Measurements from ENCODE around the gene BLOC1S4. TPM values are rescaled to one million over a fixed set of nuclear protein-coding genes. Genes with fewer than 3 reads are reported as not detected.

Gene BLOC1S4
- total RNA-seq, 4 donors from 2014 or later: 1.00 to 18.8 (median 12.4) TPM

DNA sequence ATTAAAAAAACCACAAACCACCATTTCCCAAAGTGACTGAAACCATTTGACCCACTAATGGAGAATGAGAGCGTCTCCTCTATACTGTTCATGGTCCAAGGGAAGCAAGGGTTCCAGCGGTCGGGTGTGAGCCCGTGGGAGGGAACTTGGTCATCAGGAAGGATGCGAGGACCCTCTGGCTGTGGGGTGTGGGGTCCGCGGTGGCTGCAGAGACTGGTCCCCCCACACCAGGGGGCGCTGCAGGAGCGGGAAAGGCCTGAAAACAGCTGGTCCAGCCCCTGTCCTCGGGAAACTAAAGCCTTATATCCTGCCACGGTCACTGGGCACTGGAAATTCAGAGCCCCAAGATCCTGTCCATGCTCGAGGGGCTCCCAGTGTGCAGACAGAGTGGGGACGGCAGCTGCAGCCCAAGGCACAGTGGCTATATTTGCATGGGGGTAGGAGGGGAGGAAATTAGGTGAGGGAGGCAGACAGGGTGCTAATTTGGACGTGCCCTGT lies 4.3 kb downstream of the BLOC1S4 start:
- Histone ChIP-seq H3K27ac (no peak overlapping the region), H3K36me3 (no peaks in the 10 kb centered on the region), H3K4me3 (no peak overlapping the region), H3K27me3 (no peaks in the 10 kb centered on the region), H3K4me1 (peaks cover 4 to 25% (median 12%) of the 10 kb centered on the region in 4 donors), H3K9me3 (no peaks in the 10 kb centered on the region)
- WGBS, 2 donors (ENCODE audit: low coverage in 1 of 2): 0 to 5% methylated on average over 4 to 14 of the region's 14 CpGs
- intact Hi-C loops (cut with DNase I; ENCODE audit: low total_unique reads): loop anchor here (5.0 kb wide), 2 partner anchors 62 to 352 kb away; partner anchors contain the start of gene KIAA0232
- TF ChIP-seq EP300 (IDR thresholded peaks at IDR 0.05; ENCODE audit: low read depth) (no peak), POLR2A (IDR thresholded peaks at IDR 0.05) (no peak), POLR2AphosphoS5 (IDR thresholded peaks at IDR 0.05) (no peak)
- TF ChIP-seq, protein P1, sequence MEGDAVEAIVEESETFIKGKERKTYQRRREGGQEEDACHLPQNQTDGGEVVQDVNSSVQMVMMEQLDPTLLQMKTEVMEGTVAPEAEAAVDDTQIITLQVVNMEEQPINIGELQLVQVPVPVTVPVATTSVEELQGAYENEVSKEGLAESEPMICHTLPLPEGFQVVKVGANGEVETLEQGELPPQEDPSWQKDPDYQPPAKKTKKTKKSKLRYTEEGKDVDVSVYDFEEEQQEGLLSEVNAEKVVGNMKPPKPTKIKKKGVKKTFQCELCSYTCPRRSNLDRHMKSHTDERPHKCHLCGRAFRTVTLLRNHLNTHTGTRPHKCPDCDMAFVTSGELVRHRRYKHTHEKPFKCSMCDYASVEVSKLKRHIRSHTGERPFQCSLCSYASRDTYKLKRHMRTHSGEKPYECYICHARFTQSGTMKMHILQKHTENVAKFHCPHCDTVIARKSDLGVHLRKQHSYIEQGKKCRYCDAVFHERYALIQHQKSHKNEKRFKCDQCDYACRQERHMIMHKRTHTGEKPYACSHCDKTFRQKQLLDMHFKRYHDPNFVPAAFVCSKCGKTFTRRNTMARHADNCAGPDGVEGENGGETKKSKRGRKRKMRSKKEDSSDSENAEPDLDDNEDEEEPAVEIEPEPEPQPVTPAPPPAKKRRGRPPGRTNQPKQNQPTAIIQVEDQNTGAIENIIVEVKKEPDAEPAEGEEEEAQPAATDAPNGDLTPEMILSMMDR (IDR thresholded peaks at IDR 0.05): peak; percentile 91 to 98 (median 96)
- DNase-seq: peak; percentile 87
- in situ Hi-C loops (cut with MboI; ENCODE audit: low pct_ligation_motif_present in 1 of 4, low pct_unique_long_range_greater_than_20kb in 1 of 4, low sequenced_read_pairs in 3 of 4): loop anchor here in 3 of 4 donors (10.0 to 25.0 kb wide), 4 partner anchors 165 to 355 kb away; partner anchors contain the start of gene GRPEL1 (in 1 of the 3)

DNA sequence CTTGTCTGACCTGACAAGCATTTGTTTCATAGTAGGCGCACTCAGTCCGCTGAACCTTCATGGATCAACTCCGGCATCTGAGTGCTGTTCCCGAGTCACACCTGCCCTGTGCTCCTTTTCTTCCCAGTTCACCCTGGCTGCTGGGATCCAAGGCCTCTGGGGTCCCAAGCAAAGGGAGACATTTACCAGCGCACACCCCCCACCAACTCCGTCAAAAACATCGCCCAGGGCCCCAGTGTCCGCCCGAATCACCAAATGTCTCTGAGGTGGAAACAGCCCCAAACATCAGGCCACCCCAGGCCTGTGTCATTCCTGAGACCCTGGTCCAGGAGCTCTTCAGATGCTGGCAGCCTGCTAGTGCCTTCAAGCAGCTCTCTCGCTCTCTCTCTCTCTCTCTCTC lies 5.1 kb downstream of the BLOC1S4 start:
- peaks cover 4 to 21% (median 12%) of the 10 kb centered on the region in 4 donors for H3K4me1 ChIP-seq
- no peak for DNase-seq
- no peak for TF ChIP-seq POLR2AphosphoS5 (IDR thresholded peaks at IDR 0.05)
- H3K9me3 ChIP-seq: no peaks in the 10 kb centered on the region
- H3K4me3 ChIP-seq: no peak overlapping the region
- no peaks in the 10 kb centered on the region for H3K36me3 ChIP-seq
- H3K27ac ChIP-seq: no peak overlapping the region
- WGBS, 2 donors (ENCODE audit: low coverage in 1 of 2): 96 to 100% methylated on average over 1 to 10 of the region's 10 CpGs
- H3K27me3 ChIP-seq: no peaks in the 10 kb centered on the region
- intact Hi-C loops (cut with DNase I; ENCODE audit: low total_unique reads): loop anchor here (5.0 kb wide), 2 partner anchors 61 to 351 kb away; partner anchors contain the start of gene KIAA0232
- in situ Hi-C loops (cut with MboI; ENCODE audit: low pct_ligation_motif_present in 1 of 4, low pct_unique_long_range_greater_than_20kb in 1 of 4, low sequenced_read_pairs in 3 of 4): loop anchor here in 3 of 4 donors (10.0 to 25.0 kb wide), 4 partner anchors 164 to 354 kb away; partner anchors contain the start of gene GRPEL1 (in 1 of the 3)

DNA sequence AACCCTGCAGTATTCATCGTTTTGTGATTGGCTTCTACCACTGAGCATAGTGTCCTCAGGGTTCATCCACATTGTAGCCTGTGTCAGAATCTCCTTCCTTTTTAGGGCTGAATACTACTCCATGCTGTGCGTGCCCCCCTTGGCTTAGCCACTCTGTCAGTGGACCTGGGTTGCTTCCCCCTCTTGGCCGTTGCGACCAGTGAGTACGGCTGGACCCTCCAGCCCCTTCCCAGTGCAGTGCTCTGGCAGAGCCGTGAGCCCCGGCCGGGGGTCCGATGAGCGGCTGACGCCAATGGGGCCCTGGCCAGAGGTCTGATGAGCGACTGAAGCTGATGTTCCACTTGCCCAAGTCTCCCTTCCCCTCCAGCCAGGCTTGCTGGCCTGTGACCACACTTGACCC lies 6.9 kb downstream of the BLOC1S4 start:
- in situ Hi-C loops (cut with MboI; ENCODE audit: low pct_ligation_motif_present in 1 of 4, low pct_unique_long_range_greater_than_20kb in 1 of 4, low sequenced_read_pairs in 3 of 4): loop anchor here in 3 of 4 donors (10.0 to 25.0 kb wide), 4 partner anchors 162 to 352 kb away; partner anchors contain the start of gene GRPEL1 (in 1 of the 3)
- intact Hi-C loops (cut with DNase I; ENCODE audit: low total_unique reads): loop anchor here (5.0 kb wide), 2 partner anchors 59 to 349 kb away; partner anchors contain the start of gene KIAA0232
- Histone ChIP-seq H3K4me1 (peaks cover 0 to 15% (median 3%) of the 10 kb centered on the region in 4 donors), H3K27me3 (no peaks in the 10 kb centered on the region), H3K9me3 (no peaks in the 10 kb centered on the region), H3K36me3 (no peaks in the 10 kb centered on the region), H3K4me3 (no peak overlapping the region), H3K27ac (no peak overlapping the region)
- no peak for TF ChIP-seq POLR2A (IDR thresholded peaks at IDR 0.05)
- no peak for TF ChIP-seq EP300 (IDR thresholded peaks at IDR 0.05; ENCODE audit: low read depth)
- TF ChIP-seq, protein P1 (IDR thresholded peaks at IDR 0.05): no peak
- no peak for TF ChIP-seq POLR2AphosphoS5 (IDR thresholded peaks at IDR 0.05)
- no peak for DNase-seq
- 96% methylated on average over 12 of the region's 12 CpGs for WGBS, 2 donors (ENCODE audit: low coverage in 1 of 2)

DNA sequence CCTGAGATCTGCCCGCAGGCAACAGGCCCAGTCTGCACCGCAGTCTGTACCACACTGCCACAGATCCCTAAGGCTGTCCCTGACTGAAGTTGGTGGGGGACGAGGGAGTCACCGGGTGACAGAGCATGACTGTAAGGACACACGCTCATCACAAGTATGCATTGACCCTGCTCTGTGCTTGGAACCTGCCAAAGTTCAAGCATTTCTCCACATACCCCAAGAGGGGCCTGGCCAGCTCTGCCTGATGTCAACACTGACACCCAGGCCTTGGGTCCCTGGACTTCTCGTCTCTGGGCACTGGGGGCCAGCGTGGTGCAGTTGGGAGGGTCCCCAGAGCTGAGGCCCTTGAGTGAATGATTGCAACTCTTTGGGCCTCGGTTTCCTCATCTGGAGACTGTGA lies 7.9 kb downstream of the BLOC1S4 start:
- WGBS, 2 donors (ENCODE audit: low coverage in 1 of 2): 80 to 89% methylated on average over 1 to 7 of the region's 8 CpGs
- Histone ChIP-seq H3K9me3 (no peaks in the 10 kb centered on the region), H3K4me3 (no peak overlapping the region), H3K36me3 (no peaks in the 10 kb centered on the region), H3K27ac (no peak overlapping the region), H3K4me1 (peaks cover 0 to 14% (median 2%) of the 10 kb centered on the region in 4 donors), H3K27me3 (no peaks in the 10 kb centered on the region)
- TF ChIP-seq, protein P1 (IDR thresholded peaks at IDR 0.05): no peak
- TF ChIP-seq POLR2A (IDR thresholded peaks at IDR 0.05): no peak
- TF ChIP-seq EP300 (IDR thresholded peaks at IDR 0.05; ENCODE audit: low read depth): no peak
- no peak for TF ChIP-seq POLR2AphosphoS5 (IDR thresholded peaks at IDR 0.05)
- no peak for DNase-seq
- intact Hi-C loops (cut with DNase I; ENCODE audit: low total_unique reads): loop anchor here (5.0 kb wide), 2 partner anchors 58 to 348 kb away; partner anchors contain the start of gene KIAA0232
- in situ Hi-C loops (cut with MboI; ENCODE audit: low pct_ligation_motif_present in 1 of 4, low pct_unique_long_range_greater_than_20kb in 1 of 4, low sequenced_read_pairs in 3 of 4): loop anchor here in 3 of 4 donors (10.0 to 25.0 kb wide), 4 partner anchors 161 to 351 kb away; partner anchors contain the start of gene GRPEL1 (in 1 of the 3)
